Transverse colon (tissue), 4 donors: ENCODE measurements around the gene APOE. TPM values are rescaled to one million over a fixed set of nuclear protein-coding genes. Genes with fewer than 3 reads are reported as not detected.

Source experiments
- DNase-seq: peaks from one replicate; pipeline ENCODE4 v3.0.0-alpha.2; 2019
- H3K27ac ChIP-seq, 4 donors: fragments of 200-600 bp; sonication (generic); 2 replicates each; pipeline ENCODE4 v1.5.1; 2016 to 2018; ENCODE audit warnings: inconsistent platforms in 4 of 4
- H3K27me3 ChIP-seq: fragments of 200-600 bp; sonication (generic); 2 replicates; pipeline ENCODE4 v1.5.1; 2017; ENCODE audit warnings: inconsistent platforms
- H3K36me3 ChIP-seq, 4 donors: fragments of 200-600 bp; sonication (generic); 2 replicates each; pipeline ENCODE4 v1.5.1; 2017 to 2019; ENCODE audit warnings: inconsistent platforms in 4 of 4
- H3K4me1 ChIP-seq, 4 donors: fragments of 200-600 bp; sonication (generic); 2 replicates each; pipeline ENCODE4 v1.5.1; 2017 to 2020; ENCODE audit warnings: inconsistent platforms in 4 of 4
- H3K4me3 ChIP-seq, 4 donors: fragments of 200-600 bp; sonication (generic); 1 replicate in 1 of 4; 2 replicates in 3 of 4; pipeline versions ENCODE4 v1.5.1 to v1.6.1; 2017 to 2019; ENCODE audit warnings: inconsistent platforms in 4 of 4
- H3K9me3 ChIP-seq, 2 donors: fragments of 200-600 bp; sonication (generic); 2 replicates each; pipeline ENCODE4 v1.5.1; 2017 to 2019; ENCODE audit warnings: inconsistent platforms in 2 of 2
- CTCF ChIP-seq, 5 experiments: fragments of 200-600 bp in 3 of 5; fragments of 450-650 bp in 2 of 5; sonication (generic) in 3 of 5; IDR thresholded peaks; 1 replicate in 2 of 5; 2 replicates in 3 of 5; pipeline ENCODE4 v1.5.1; 2016 to 2017; ENCODE audit warnings: antibody characterized with exemption in 5 of 5, inconsistent platforms in 3 of 5, mild to moderate bottlenecking in 2 of 5, moderate library complexity in 1 of 5
- EP300 ChIP-seq: sonication (generic); formaldehyde crosslinking; IDR thresholded peaks from one replicate; pipeline ENCODE4 v1.6.1; 2017; ENCODE audit warnings: antibody characterized with exemption, low read depth
- POLR2A ChIP-seq: fragments of 450-650 bp; IDR thresholded peaks from one replicate; pipeline ENCODE4 v1.6.1; 2016; ENCODE audit warnings: antibody characterized with exemption, mild to moderate bottlenecking, moderate library complexity
- POLR2AphosphoS5 ChIP-seq, 3 donors: sonication (generic); formaldehyde crosslinking; IDR thresholded peaks; one replicate each; pipeline ENCODE4 v1.6.1; 2016; ENCODE audit warnings: antibody characterized with exemption in 3 of 3
- WGBS, 2 donors: methylation state at CpG; one replicate each; pipeline ENCODE4 v1.1.5; 2018; ENCODE audit warnings: low coverage in 1 of 2; 5-methylcytosine and 5-hydroxymethylcytosine counted together
- in situ Hi-C, 4 donors: fragments of 200-750 bp; cut with MboI; loops; one replicate each; pipeline versions ENCODE4 v1.15.0 to v1.15.1; 2017; ENCODE audit warnings: low sequenced_read_pairs in 3 of 4, low pct_ligation_motif_present in 1 of 4, low pct_unique_long_range_greater_than_20kb in 1 of 4
- intact Hi-C: fragments of 100-400 bp; cut with DNase I; formaldehyde crosslinking; loops from one replicate; pipeline ENCODE4 v1.15.1; 2023; ENCODE audit warnings: low total_unique reads
- total RNA-seq, 4 donors: library from RNA; depleted of rRNA; stranded (reverse); fragments of >200 nt; gene quantifications; one replicate each; pipeline ENCODE4 v1.1.0, GENCODE V29; 2016

APOE gene
- total RNA-seq, 4 donors from 2014 or later, result 72.2 to 214 (median 132) TPM

- in situ Hi-C loops (loop anchor here in 1 of 4 donors (5.0 kb wide), 1 partner anchor 49 kb away; no protein-coding TSS in a partner anchor), intact Hi-C loops (loop anchor here (2.0 kb wide), 1 partner anchor 49 kb away; no protein-coding TSS in a partner anchor)
- Histone ChIP-seq H3K9me3 (no peaks in the 10 kb centered on the region), H3K4me1 (peaks cover 9 to 25% (median 16%) of the 10 kb centered on the region in 4 donors), H3K27me3 (no peaks in the 10 kb centered on the region), H3K4me3 (no peak overlapping the region), H3K36me3 (peaks cover 0 to 7% (median 0%) of the 10 kb centered on the region in 4 donors), H3K27ac (peak overlapping the region in 1 of 4 donors; percentile 9)
- peak; percentile 54 for DNase-seq
- WGBS, 2 donors, result 0 to 59% methylated on average over 1 to 13 of the region's 13 CpGs
- TF ChIP-seq CTCF (IDR thresholded peaks at IDR 0.05), result peak; percentile 82 to 93 (median 91)
- no peak for TF ChIP-seq POLR2AphosphoS5 (IDR thresholded peaks at IDR 0.05)
Observed at GRCh38 chr19:44951179-44952159, 45.9 kb downstream of the APOE start.

GRCh38 chr19:44954278-44954648 lies 48.7 kb downstream of the APOE start:
- Histone ChIP-seq H3K4me3 (peak overlapping the region; percentile 47 to 95 (median 82)), H3K27me3 (no peaks in the 10 kb centered on the region), H3K4me1 (peaks cover 17 to 42% (median 25%) of the 10 kb centered on the region in 4 donors), H3K36me3 (peaks cover 0 to 7% (median 0%) of the 10 kb centered on the region in 4 donors), H3K27ac (peak overlapping the region; percentile 87 to 95 (median 93)), H3K9me3 (no peaks in the 10 kb centered on the region)
- intact Hi-C loops (no loop called here), in situ Hi-C loops (loop anchor here in 1 of 4 donors (5.0 kb wide), 1 partner anchor 52 kb away; no protein-coding TSS in a partner anchor)
- DNase-seq, result no peak
- TF ChIP-seq POLR2AphosphoS5 (IDR thresholded peaks at IDR 0.05) (no peak), CTCF (IDR thresholded peaks at IDR 0.05) (no peak), EP300 (no peak), POLR2A (no peak)
- 24 to 36% methylated on average over 13 of the region's 13 CpGs for WGBS, 2 donors

DNA sequence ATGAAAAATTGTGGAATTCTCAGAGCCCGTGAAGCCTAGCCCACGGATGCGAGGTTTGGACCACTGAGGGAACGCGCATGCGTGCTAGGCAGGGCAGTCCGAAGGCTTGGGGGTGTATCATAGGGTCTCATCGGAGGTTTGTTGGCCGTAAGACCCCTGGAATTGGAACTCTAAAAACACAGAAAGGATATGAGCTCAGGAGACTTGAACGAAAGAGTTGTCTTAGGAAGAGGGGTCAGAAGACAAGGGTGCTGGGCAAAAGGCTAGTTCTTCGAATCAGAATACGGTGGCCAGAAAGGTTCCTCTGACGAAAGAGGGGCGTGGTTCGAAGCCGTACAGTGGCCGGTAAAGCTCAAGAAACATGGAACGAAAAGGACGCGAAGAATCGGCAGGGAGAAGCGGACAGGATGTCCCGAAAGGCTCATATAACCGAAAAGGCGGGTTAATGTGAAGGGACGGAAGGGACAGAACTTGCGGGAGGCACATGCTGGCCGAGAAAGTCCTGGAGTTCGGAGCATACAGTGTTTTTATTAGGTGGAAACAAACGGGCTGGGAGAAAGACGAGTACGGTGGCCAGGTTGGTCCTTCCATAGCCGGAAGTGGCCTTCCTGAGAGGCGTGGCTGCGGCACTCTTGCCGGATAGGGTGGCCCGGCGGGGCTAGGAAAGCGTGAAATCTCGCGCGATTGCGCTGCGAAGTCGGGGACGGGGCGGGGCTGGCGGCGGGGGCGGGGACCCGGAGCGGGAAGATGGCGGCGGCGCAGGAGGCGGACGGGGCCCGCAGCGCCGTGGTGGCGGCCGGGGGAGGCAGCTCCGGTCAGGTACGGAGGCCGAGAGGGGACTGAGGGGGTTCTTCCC lies 49.3 kb downstream of the APOE start, which contains the start of gene CLPTM1:
TSS of gene CLPTM1 (plus strand) at position 732 of the 856 bp plus-strand sequence. CDS start at position 748, 16 bp downstream.
- Histone ChIP-seq H3K27me3 (no peaks in the 10 kb centered on the region), H3K9me3 (no peaks in the 10 kb centered on the region), H3K4me1 (peaks cover 17 to 42% (median 25%) of the 10 kb centered on the region in 4 donors), H3K27ac (peak within 1 kb of the TSS; percentile 87 to 95 (median 93)), H3K4me3 (peak within 1 kb of the TSS; percentile 70 to 95 (median 88)), H3K36me3 (peaks cover 0 to 7% (median 0%) of the 10 kb centered on the region in 4 donors)
- TF ChIP-seq POLR2AphosphoS5 (IDR thresholded peaks at IDR 0.05) (peak; percentile 73 to 94 (median 79)), POLR2A (peak; percentile 81), EP300 (no peak), CTCF (IDR thresholded peaks at IDR 0.05) (peak in 2 of 5 experiments; percentile 14 to 30)
- in situ Hi-C loops (loop anchor here in 1 of 4 donors (5.0 kb wide), 1 partner anchor 53 kb away; no protein-coding TSS in a partner anchor), intact Hi-C loops (no loop called here)
- peak; percentile 97 for DNase-seq
- WGBS, 2 donors, result 0% methylated on average over 10 to 54 of the region's 65 CpGs
